ENCODE data around the gene MBTPS1.

GRCh38 chr16:84026606-84027005, 90.1 kb downstream of the MBTPS1 start:
- TF ChIP-seq CTCF (IDR thresholded peaks at IDR 0.05) (no peak), EP300 (IDR thresholded peaks at IDR 0.05) (no peak), POLR2AphosphoS5 (IDR thresholded peaks at IDR 0.05) (no peak), POLR2A (IDR thresholded peaks at IDR 0.05) (no peak)

All from suprapubic skin (tissue), 4 donors.